Measurements from ENCODE around the gene PTGR3.

DNA sequence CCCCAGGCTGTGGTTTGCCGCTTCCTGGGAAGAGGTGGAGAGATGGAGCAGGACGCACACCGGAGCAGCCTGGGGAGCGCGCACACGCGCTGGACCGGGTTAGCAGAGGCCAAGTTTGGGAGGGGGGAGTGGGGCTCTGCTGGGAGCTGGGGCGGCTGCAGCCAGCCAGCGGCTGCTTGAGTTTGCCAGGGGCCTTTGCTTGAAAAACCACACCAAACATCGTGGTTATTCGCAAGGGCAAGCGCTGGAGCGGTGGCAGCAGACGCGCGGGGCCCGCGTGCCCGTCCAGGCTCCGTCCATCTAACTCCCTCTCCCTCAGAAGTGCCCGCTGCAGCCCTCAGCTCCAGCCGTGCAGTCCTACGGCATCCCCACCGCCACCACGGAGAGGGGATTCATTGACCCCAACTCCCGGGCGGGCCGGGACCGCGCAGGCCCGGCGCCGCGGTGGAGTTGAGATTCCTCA lies 4.6 kb downstream of the PTGR3 start:
- TF ChIP-seq ZNF37A (tag by site-specific recombination; IDR thresholded peaks at IDR 0.05) (no peak), ZNF792 (tag by site-specific recombination; IDR thresholded peaks at IDR 0.05) (no peak), ELK4 (IDR thresholded peaks at IDR 0.05; ENCODE audit: borderline replicate concordance, low read depth, low read length) (no peak), TCF7L2 (IDR thresholded peaks at IDR 0.05; ENCODE audit: borderline replicate concordance, low read depth, low read length) (no peak), ZIC2 (tag by site-specific recombination; IDR thresholded peaks at IDR 0.05) (no peak), ZNF623 (tag by site-specific recombination; IDR thresholded peaks at IDR 0.05) (no peak), ZFP37 (tag by site-specific recombination; IDR thresholded peaks at IDR 0.05) (no peak), ZBTB26 (tag by site-specific recombination; optimal IDR thresholded peaks at IDR 0.05) (no peak)
- TF ChIP-seq, protein P1, sequence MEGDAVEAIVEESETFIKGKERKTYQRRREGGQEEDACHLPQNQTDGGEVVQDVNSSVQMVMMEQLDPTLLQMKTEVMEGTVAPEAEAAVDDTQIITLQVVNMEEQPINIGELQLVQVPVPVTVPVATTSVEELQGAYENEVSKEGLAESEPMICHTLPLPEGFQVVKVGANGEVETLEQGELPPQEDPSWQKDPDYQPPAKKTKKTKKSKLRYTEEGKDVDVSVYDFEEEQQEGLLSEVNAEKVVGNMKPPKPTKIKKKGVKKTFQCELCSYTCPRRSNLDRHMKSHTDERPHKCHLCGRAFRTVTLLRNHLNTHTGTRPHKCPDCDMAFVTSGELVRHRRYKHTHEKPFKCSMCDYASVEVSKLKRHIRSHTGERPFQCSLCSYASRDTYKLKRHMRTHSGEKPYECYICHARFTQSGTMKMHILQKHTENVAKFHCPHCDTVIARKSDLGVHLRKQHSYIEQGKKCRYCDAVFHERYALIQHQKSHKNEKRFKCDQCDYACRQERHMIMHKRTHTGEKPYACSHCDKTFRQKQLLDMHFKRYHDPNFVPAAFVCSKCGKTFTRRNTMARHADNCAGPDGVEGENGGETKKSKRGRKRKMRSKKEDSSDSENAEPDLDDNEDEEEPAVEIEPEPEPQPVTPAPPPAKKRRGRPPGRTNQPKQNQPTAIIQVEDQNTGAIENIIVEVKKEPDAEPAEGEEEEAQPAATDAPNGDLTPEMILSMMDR (tag by site-specific recombination; IDR thresholded peaks at IDR 0.05), result no peak
- TF ChIP-seq, protein P2, sequence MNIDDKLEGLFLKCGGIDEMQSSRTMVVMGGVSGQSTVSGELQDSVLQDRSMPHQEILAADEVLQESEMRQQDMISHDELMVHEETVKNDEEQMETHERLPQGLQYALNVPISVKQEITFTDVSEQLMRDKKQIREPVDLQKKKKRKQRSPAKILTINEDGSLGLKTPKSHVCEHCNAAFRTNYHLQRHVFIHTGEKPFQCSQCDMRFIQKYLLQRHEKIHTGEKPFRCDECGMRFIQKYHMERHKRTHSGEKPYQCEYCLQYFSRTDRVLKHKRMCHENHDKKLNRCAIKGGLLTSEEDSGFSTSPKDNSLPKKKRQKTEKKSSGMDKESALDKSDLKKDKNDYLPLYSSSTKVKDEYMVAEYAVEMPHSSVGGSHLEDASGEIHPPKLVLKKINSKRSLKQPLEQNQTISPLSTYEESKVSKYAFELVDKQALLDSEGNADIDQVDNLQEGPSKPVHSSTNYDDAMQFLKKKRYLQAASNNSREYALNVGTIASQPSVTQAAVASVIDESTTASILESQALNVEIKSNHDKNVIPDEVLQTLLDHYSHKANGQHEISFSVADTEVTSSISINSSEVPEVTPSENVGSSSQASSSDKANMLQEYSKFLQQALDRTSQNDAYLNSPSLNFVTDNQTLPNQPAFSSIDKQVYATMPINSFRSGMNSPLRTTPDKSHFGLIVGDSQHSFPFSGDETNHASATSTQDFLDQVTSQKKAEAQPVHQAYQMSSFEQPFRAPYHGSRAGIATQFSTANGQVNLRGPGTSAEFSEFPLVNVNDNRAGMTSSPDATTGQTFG (tag by site-specific recombination; IDR thresholded peaks at IDR 0.05; ENCODE audit: borderline replicate concordance), result no peak
